GM20000 (cell line): ENCODE measurements around the gene SRBD1.

Experiments
- DNase-seq: peaks from one replicate; pipeline ENCODE4 v3.0.0; 2012; ENCODE audit warnings: low spot score
- CTCF ChIP-seq: IDR thresholded peaks from 2 replicates; pipeline ENCODE4 v1.5.1; 2012; ENCODE audit warnings: mild to moderate bottlenecking, control low read depth; ENCODE audit errors: extremely low read depth, missing control alignments

SRBD1 gene

GRCh38 chr2:45567288-45567963 lies 43.6 kb downstream of the SRBD1 start:
- no peak for DNase-seq
- TF ChIP-seq CTCF = no peak

GRCh38 chr2:45559436-45559835 lies 51.6 kb downstream of the SRBD1 start:
- no peak for TF ChIP-seq CTCF
- no peak for DNase-seq

- TF ChIP-seq CTCF = no peak
- no peak for DNase-seq
These were observed 56.3 kb downstream of the SRBD1 start for GRCh38 chr2:45554742-45555140.

GRCh38 chr2:45554073-45554741 lies 56.9 kb downstream of the SRBD1 start:
- no peak for TF ChIP-seq CTCF
- DNase-seq = no peak

- no peak for DNase-seq
- no peak for TF ChIP-seq CTCF
These were observed 59.2 kb downstream of the SRBD1 start for GRCh38 chr2:45551862-45552261.

- no peak for TF ChIP-seq CTCF
- no peak for DNase-seq
These were observed 65.1 kb downstream of the SRBD1 start for GRCh38 chr2:45545943-45546342.

- TF ChIP-seq CTCF = no peak
- no peak for DNase-seq
These were observed 67.8 kb downstream of the SRBD1 start for GRCh38 chr2:45543257-45543656.
